Erythroblast (primary cell): ENCODE results near the gene PRKCE.

ENCODE experiments used
- DNase-seq, 2 experiments: peaks; one replicate each; lab custom pipeline; 2025; lab: John Stamatoyannopoulos, UW
- GATA1 ChIP-seq: IDR thresholded peaks from 2 replicates; pipeline ENCODE4 v1.6.1; 2011; ENCODE audit warnings: low read depth, mild to moderate bottlenecking, control low read depth, low read length, moderate library complexity
- POLR2A ChIP-seq: IDR thresholded peaks from 2 replicates; pipeline ENCODE4 v1.6.1; 2011; ENCODE audit warnings: mild to moderate bottlenecking, low read length

PRKCE gene

DNA sequence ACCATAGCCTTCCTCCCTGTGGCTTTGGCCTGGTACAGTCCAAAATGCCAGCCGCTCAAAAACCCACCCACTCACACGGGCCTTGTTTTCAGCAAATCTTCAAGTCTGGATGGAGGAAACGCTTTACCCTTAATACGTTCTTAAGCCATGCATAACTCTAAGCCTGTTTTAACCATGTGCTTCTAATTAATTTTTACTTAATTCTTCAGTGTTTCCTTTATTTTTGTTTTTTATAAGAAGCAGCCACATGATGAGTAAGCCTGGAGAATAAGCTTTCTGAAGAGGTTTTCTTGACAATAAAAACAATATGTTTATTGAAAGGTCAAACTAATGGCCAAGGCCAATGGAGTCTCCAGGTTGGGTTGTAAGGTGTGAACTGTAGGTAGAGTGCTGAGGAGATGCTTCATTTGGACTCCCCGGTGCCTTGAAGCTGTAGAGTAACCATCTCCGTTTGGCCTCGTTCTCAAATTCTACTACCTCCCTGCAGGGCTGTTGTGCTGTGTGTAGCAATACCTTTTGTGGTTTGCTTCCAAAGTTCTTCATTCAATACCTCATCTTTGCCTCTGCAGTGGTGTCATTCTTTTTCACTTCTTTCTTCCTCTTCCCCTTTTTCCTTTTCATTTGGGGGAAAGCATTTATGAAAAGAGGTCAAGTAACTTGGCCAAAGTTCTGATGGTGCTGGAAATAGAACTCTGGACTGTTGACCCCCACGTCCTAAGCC, 113.7 kb downstream of the PRKCE start:
- TF ChIP-seq POLR2A (no peak), GATA1 (no peak)
- no peak for DNase-seq

DNA sequence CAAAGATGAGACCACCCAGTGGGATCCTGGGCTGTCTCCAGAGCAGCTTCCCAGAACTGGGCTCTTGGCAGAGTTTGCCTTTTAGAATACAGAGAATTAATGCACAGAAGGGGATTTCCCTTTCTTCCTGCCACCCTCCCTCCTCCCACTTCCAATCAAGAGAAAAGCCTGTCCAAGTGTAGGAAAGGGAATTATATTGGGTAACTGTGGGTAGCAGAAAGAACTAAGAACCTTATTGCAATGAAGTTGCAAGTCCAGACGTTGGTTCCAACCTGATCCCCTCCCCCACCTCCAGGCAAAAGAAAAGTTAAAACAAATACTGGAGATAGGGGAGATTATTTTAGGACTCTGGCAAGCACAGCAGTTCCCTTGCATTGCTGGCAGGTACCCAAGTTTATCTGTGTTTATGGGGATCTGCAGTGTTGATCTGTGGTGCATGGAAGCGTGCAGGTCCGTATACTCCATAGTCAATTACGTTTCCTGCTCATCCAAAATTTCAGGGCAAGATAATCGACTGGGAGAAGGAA, 114.3 kb downstream of the PRKCE start:
- no peak for DNase-seq
- TF ChIP-seq GATA1: no peak
- TF ChIP-seq POLR2A: no peak

DNA sequence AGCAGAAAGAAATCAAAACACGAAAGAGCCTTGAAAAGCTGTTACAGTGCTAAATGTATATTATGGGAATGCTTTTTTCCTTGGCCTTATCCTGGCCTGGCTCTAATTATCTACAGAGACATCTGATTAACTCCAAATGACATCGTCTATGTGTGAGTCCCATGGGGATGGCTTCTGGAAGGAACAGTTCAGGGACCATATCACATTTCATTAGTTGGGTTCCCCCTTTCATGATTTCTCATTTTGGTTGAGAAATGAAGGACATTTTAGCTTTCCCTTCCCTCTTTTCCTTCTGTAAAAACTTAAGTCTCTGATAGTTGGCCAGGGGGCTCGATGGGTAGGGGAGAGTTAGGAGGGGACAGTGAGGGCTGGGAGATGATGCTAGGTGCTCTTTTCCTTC, 116.7 kb downstream of the PRKCE start:
- TF ChIP-seq POLR2A: no peak
- DNase-seq: no peak

DNA sequence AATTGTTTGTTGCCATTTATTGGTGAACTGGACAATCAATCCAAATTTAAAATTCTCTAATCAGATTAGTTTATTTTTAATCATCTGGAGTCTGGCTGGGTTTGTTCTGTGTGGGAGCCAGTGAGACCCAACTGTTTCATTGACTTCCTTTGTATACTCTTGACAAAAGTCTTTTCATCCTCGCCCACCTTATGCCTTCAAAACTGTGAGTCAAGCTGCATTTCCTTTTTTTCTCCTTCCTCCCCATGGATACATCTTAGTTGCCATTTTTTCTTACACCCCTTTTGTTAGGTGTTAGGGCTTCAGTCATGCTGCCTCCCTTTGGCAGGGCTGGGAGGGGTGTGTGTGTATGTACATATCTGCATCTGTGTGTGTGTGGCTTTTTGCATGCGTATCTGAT, 117.6 kb downstream of the PRKCE start:
- TF ChIP-seq POLR2A (no peak), GATA1 (no peak)
- DNase-seq: no peak

DNA sequence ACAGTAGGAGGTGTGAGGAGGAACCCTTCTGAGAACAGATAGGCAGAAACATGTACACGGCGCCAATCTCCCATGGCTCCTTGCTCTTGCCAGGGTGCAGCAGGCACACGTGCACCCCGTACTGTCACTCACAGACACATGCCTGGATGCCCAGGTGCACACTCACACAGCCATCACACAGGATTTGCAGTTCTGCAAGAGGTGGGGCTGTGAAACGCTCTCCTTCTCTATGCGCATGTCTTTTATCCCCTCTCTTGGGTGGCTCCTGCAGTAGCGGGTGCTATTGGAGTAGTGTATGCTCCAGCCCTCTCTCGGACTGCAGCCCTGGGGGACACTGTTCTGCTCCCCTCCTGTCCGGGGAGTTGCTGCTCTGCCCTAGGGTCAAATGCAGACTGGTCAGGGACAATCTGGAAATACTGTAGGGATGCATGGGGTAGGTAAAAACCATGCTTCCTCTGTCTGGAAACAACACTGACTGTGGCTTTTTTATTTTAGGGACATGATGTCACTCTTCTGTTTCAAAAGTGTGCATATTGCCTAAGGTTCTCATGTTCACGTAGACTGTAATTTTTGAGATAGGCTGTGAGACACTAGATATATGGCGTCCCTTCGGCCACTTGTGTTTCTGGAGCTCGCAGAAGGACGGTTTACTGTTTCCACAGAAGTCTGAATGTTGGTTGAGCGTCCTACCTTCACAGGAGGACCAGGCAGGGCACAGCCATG, 118.5 kb downstream of the PRKCE start:
- TF ChIP-seq POLR2A (no peak), GATA1 (no peak)
- DNase-seq: no peak

DNA sequence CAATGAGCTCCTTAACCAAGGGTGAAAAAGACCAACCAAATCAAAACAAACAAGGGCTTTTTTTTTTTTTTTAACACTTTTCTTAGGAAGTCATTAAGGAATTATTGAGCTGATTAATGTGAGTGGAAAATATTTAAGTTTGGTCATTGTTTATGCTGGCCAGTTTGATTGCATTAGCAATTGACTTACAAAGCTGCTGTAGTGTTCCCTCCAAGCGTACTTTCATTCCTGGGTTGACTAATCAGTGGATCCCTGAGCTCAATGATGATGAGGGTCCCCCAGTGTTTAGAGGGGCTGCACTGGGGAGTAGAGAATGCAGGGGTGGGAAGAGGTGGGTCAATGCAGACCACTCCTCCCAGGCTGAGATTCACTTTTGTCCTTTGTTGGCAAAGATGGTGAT, 119.3 kb downstream of the PRKCE start:
- no peak for DNase-seq
- TF ChIP-seq POLR2A (no peak), GATA1 (no peak)

DNA sequence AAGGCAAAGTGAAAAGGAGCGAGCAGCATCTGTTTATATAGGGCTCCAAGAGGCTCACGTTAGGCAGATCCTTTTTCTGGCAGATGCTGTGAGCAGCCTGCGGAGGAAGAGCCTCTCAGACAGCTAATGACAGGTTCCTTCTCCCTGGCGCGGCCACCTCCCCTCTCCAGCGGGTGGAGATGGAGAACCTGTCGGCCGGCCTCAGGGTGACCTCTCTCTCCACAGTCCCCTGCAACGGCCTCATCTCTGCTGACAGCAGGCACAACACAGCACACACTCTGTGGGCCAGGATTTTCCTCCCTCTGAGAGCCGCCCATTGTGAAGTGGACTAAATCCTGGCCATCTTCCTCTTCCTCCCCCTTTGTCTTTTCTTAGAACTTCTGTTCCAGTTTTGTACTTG, 119.8 kb downstream of the PRKCE start:
- DNase-seq: no peak
- TF ChIP-seq GATA1 (no peak), POLR2A (no peak)

DNA sequence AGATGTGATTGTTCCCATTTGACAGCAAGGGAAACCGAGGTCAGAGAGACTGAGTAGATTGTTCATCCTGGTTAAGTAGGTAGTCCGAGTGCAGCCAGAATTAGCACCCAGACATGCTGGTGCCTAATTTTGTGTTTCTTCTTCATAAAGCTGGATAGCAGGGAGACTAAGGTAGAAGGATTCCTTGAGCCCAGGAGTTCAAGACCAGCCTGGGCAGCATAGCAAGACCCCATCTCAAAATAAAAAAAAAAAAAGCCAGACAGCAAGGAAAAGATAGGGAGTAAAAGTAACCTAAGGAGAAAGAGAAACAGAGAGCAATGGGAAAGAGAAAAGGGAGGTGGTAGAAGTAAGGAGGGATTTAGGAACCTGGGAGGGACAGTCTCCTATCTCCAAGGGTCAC, 120.6 kb downstream of the PRKCE start:
- no peak for DNase-seq
- TF ChIP-seq POLR2A (no peak), GATA1 (no peak)

DNA sequence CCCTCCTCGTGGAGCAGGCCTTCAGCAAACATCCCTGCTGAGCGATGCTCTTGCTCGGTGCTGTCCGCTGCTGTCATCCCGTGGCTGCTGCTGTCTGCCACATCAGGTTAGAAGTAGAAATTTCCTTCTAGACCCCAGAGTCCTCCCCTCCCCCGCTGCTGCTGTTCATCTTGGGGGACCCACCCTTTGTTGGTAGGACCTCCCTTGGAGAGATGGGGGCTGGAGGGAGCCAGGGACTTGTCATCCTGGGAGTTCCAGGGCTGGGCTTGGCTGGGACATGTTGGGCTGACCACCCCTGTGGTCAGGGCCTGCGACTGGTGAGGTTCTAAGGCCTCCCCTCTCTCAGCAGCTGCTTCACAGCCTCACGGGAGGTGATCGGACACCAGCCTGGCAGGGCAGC, 122.4 kb downstream of the PRKCE start:
- TF ChIP-seq GATA1: no peak
- no peak for TF ChIP-seq POLR2A
- DNase-seq: no peak

DNA sequence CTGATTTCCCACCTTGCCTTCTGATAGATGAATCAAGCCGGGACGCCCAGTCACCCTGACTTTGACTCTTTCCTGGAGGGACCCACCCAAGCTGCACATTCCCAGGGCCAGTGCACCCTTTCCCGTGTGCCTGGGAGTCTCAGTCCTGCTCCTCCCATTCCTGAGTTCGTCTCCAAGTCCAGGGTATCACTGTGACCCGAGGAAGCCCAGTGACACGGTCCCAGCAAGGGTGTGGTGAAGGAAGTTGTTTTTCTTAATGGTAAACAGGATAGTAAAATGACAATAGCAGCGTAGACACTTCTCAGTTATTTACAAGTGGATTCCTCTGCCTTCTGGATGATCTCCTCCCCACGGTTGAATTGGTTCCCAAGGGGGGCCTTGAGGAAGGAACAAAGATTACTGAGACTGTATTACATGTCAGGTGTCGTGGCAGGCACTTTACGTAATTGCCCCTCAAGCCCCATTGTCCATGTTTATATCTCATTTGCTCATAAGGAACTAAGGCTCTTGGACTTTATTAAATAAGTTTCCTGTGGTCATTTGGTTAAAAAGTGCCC, 123.3 kb downstream of the PRKCE start:
- TF ChIP-seq GATA1: no peak
- no peak for TF ChIP-seq POLR2A
- no peak for DNase-seq

DNA sequence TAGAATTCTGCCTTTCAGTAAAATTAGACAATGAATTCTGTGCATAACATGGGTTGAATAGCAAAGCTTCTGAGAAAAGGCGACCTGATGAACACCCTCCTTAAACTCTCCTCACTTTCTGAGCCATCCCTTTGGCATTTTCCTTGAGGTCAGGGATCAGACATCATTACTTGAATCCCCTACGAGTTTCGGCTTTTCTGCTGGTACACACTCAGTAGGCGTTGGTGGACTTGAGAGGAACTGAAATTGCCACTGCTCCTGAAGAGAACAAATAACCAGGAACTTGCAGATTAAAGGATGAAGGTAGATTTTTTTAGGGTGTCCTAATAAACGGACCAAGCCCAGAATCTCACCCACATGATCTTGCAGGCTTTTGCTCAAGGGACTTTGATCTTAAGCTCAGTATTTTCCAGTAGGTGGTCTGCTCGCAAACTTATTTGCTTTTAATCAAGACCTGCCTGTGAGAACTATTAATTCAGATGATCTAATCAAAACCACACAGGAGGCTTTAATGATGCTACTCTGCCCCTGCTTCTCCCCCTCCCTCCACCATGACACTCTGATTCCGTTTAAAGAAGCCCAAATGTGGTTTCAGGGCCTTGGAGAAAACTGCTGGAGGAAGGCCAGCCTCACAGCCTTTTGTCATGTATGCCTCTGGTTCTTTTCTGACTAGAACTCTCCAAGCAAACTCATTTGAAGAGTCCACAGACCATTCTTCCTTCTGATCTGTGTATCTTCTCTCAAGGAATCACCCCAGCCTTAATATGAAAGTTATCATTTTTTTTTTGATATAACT, 124.9 kb downstream of the PRKCE start:
- TF ChIP-seq POLR2A: no peak
- TF ChIP-seq GATA1: no peak

DNA sequence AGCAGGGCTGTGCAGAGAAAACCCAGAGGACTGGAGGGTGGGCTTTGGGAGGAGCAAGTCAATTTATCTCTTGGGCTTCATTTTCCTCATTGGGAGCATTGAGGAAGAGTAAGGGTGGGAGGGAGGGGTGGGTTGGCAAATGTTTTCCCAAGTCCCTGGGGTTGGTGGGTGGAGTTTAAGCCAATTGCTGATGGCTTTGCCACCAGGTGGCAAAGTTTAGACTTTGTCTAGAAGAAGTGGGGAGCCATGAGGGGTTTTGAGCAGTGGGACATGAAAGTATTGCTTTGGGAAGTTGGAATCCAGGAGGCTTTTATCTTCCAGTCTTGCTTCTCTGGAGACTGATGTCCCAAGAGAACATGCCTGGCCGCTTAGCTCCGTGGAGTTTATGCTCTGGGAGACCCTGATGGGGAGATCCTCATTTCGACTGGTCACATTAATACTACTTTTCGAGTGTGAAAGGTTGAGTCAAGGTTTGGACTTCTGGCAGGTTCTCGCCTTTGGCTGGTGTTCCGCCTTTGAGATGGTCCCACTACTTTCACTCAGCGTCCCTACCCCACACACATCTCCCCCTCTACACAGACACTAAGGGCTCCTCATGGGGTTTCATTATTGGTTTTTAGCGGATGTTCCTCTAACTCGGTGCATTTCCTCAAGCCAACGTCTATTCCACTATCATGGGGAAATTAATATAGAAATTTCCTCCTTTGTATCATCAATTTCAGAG, 126.7 kb downstream of the PRKCE start:
- DNase-seq: no peak
- TF ChIP-seq POLR2A (no peak), GATA1 (no peak)

More for the DNA sequence above, 124.9 kb downstream of the PRKCE start:
- DNase-seq: no peak

DNA sequence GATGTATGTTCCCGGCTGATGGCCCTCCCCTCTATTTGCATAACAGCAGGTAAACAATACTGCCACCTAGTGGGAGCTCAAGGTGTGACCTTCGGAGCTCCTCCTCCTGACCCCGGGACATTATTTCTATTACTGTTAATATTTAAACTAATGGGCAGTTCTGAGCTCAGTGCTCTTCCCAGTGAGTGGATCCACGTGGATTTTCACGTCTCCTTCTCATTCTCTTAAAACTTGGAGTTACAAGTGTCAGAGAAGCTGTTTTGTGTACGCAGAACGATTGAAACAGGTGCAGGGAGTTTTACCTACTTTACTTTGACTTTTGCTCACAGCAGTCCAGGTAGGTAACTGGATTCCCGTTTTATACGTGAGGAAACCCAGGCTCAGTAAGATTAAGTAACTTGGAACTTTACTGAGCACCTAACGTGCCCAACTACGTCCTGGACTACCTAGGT, 127.3 kb downstream of the PRKCE start:
- peak; percentile 71 to 81 for DNase-seq
- no peak for TF ChIP-seq POLR2A
- no peak for TF ChIP-seq GATA1
